Measurements from ENCODE around the gene ADD3.

ADD3 gene

DNA sequence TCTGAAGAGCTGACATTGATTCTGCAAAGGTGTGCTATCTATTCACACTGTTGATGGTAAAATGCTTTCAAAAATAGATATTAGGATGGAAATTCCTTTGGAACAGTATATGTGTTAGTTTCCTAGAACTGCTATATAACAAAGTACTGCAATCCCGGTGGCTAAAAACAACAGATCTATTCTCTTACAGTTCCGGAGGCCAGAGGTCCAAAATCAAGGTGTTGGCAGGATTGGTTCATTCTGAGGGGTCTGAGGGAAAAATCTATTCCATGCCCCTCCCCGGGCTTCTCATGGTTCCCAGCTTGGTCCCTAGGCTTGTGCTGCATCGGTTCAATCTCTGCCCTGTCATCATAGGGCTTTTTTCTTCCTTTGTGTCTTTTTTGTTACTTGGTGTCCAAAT, 79.9 kb downstream of the ADD3 start:
- TF ChIP-seq POLR2A (IDR thresholded peaks at IDR 0.05; ENCODE audit: low read depth, low read length) (no peak), POU2F2 (IDR thresholded peaks at IDR 0.05; ENCODE audit: low read depth, low read length) (no peak), SPI1 (IDR thresholded peaks at IDR 0.05; ENCODE audit: low read depth, low read length) (no peak), POLR2AphosphoS5 (IDR thresholded peaks at IDR 0.05; ENCODE audit: low read depth, low read length) (no peak), TAF1 (IDR thresholded peaks at IDR 0.05; ENCODE audit: low read depth, low read length) (no peak), PAX5 (IDR thresholded peaks at IDR 0.05; ENCODE audit: insufficient read depth, low read length, severe bottlenecking) (no peak)
- FAIRE-seq: no peak
- DNase-seq (ENCODE audit: insufficient read length, low spot score): no peak

GRCh38 chr10:110088367-110089104, 80.8 kb downstream of the ADD3 start:
- FAIRE-seq: no peak
- TF ChIP-seq SPI1 (IDR thresholded peaks at IDR 0.05; ENCODE audit: low read depth, low read length) (no peak), PAX5 (IDR thresholded peaks at IDR 0.05; ENCODE audit: insufficient read depth, low read length, severe bottlenecking) (no peak), TAF1 (IDR thresholded peaks at IDR 0.05; ENCODE audit: low read depth, low read length) (no peak), POU2F2 (IDR thresholded peaks at IDR 0.05; ENCODE audit: low read depth, low read length) (no peak), POLR2A (IDR thresholded peaks at IDR 0.05; ENCODE audit: low read depth, low read length) (no peak), POLR2AphosphoS5 (IDR thresholded peaks at IDR 0.05; ENCODE audit: low read depth, low read length) (no peak)
- no peak for DNase-seq (ENCODE audit: insufficient read length, low spot score)

DNA sequence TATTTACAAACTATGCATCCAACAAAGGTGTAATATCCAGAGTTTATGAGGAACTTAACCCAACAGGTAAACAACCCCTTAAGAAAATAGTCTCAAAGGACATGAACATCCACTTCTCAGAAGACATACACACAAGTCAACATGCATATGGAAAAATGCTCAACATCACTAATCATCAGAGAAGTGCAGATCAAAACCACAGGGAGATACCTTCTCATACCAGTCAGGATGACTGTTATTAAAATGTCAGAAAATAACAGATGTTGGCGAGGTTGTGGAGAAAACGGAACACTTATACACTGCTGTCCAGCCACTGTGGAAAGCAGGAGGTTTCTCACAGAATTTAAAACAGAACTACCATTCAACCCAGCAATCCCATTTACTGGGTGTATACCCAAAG, 84.0 kb downstream of the ADD3 start:
- TF ChIP-seq PAX5 (IDR thresholded peaks at IDR 0.05; ENCODE audit: insufficient read depth, low read length, severe bottlenecking) (no peak), SPI1 (IDR thresholded peaks at IDR 0.05; ENCODE audit: low read depth, low read length) (no peak)
- DNase-seq (ENCODE audit: insufficient read length, low spot score) (no peak), FAIRE-seq (no peak)

DNA sequence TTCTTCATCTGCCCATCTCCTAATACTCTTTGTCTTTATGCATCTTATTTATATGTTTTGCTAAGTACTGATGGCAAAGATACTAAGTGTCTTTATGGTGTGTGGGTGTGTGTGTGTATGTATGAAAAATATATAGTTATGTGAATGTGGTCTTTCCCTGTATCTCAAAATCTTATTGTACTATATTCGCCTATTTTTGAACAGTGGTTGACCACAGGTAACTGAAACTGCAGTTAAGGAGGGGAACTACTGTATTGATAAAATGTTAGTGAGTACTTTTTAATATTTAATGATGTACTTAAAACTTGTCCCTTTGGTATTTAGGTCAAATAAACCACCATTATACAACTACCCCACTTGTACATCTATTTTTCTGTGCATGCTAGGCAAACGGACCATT, 85.9 kb downstream of the ADD3 start:
- DNase-seq (ENCODE audit: insufficient read length, low spot score) (no peak), FAIRE-seq (peak; percentile 20)
- no peak for TF ChIP-seq PAX5 (IDR thresholded peaks at IDR 0.05; ENCODE audit: insufficient read depth, low read length, severe bottlenecking)
- TF ChIP-seq POLR2AphosphoS5 (IDR thresholded peaks at IDR 0.05; ENCODE audit: low read depth, low read length): no peak
- TF ChIP-seq SPI1 (IDR thresholded peaks at IDR 0.05; ENCODE audit: low read depth, low read length): no peak
- no peak for TF ChIP-seq TAF1 (IDR thresholded peaks at IDR 0.05; ENCODE audit: low read depth, low read length)
- TF ChIP-seq POLR2A (IDR thresholded peaks at IDR 0.05; ENCODE audit: low read depth, low read length): no peak
- TF ChIP-seq POU2F2 (IDR thresholded peaks at IDR 0.05; ENCODE audit: low read depth, low read length): no peak

- FAIRE-seq (no peak), DNase-seq (ENCODE audit: insufficient read length, low spot score) (no peak)
- no peak for TF ChIP-seq POLR2AphosphoS5 (IDR thresholded peaks at IDR 0.05; ENCODE audit: low read depth, low read length)
- no peak for TF ChIP-seq PAX5 (IDR thresholded peaks at IDR 0.05; ENCODE audit: insufficient read depth, low read length, severe bottlenecking)
- TF ChIP-seq POU2F2 (IDR thresholded peaks at IDR 0.05; ENCODE audit: low read depth, low read length): no peak
- no peak for TF ChIP-seq TAF1 (IDR thresholded peaks at IDR 0.05; ENCODE audit: low read depth, low read length)
- TF ChIP-seq SPI1 (IDR thresholded peaks at IDR 0.05; ENCODE audit: low read depth, low read length): no peak
- no peak for TF ChIP-seq POLR2A (IDR thresholded peaks at IDR 0.05; ENCODE audit: low read depth, low read length)
Measured at GRCh38 chr10:110094786-110095185, 87.0 kb downstream of the ADD3 start.

- TF ChIP-seq POLR2AphosphoS5 (IDR thresholded peaks at IDR 0.05; ENCODE audit: low read depth, low read length) (no peak), PAX5 (IDR thresholded peaks at IDR 0.05; ENCODE audit: insufficient read depth, low read length, severe bottlenecking) (no peak), POLR2A (IDR thresholded peaks at IDR 0.05; ENCODE audit: low read depth, low read length) (no peak), POU2F2 (IDR thresholded peaks at IDR 0.05; ENCODE audit: low read depth, low read length) (no peak), TAF1 (IDR thresholded peaks at IDR 0.05; ENCODE audit: low read depth, low read length) (no peak), SPI1 (IDR thresholded peaks at IDR 0.05; ENCODE audit: low read depth, low read length) (no peak)
- peak; percentile 38 for FAIRE-seq
- DNase-seq (ENCODE audit: insufficient read length, low spot score): no peak
Measured at GRCh38 chr10:110101464-110102144, 93.8 kb downstream of the ADD3 start.

DNA sequence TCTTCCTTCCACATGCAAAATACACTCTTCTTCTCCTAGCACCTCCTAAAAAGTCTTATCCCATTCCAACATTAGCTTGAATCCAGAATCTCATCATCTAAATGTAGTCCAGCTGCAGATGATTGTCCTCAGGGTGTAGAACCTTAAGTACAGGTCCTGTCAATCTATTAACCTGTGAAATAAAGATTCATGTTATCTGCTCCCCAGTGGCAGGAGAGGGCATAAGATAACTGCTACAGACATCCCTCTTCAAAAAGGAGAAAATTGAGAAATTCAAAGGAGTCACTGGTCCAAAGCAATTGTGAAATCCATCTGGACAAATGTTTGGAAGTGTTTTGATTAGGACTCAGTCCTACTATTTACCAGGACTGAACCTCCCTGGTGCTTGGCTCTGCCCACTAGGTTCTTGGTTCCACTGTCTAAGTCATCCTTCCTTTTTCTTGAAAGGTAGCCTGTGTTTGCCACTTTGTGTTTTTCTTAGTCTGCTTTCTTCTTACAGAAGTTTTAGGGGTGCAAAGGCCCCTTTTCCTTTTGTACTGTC, 96.2 kb downstream of the ADD3 start:
- TF ChIP-seq POLR2A (IDR thresholded peaks at IDR 0.05; ENCODE audit: low read depth, low read length) (no peak), TAF1 (IDR thresholded peaks at IDR 0.05; ENCODE audit: low read depth, low read length) (no peak), POLR2AphosphoS5 (IDR thresholded peaks at IDR 0.05; ENCODE audit: low read depth, low read length) (no peak), POU2F2 (IDR thresholded peaks at IDR 0.05; ENCODE audit: low read depth, low read length) (no peak), PAX5 (IDR thresholded peaks at IDR 0.05; ENCODE audit: insufficient read depth, low read length, severe bottlenecking) (no peak), SPI1 (IDR thresholded peaks at IDR 0.05; ENCODE audit: low read depth, low read length) (no peak)
- DNase-seq (ENCODE audit: insufficient read length, low spot score): no peak
- FAIRE-seq: peak; percentile 13

GRCh38 chr10:110105873-110106272, 98.1 kb downstream of the ADD3 start:
- DNase-seq (ENCODE audit: insufficient read length, low spot score) (no peak), FAIRE-seq (no peak)
- TF ChIP-seq POLR2AphosphoS5 (IDR thresholded peaks at IDR 0.05; ENCODE audit: low read depth, low read length) (no peak), PAX5 (IDR thresholded peaks at IDR 0.05; ENCODE audit: insufficient read depth, low read length, severe bottlenecking) (no peak), TAF1 (IDR thresholded peaks at IDR 0.05; ENCODE audit: low read depth, low read length) (no peak), SPI1 (IDR thresholded peaks at IDR 0.05; ENCODE audit: low read depth, low read length) (no peak), POLR2A (IDR thresholded peaks at IDR 0.05; ENCODE audit: low read depth, low read length) (no peak), POU2F2 (IDR thresholded peaks at IDR 0.05; ENCODE audit: low read depth, low read length) (no peak)

- TF ChIP-seq PAX5 (IDR thresholded peaks at IDR 0.05; ENCODE audit: insufficient read depth, low read length, severe bottlenecking) (no peak), POU2F2 (IDR thresholded peaks at IDR 0.05; ENCODE audit: low read depth, low read length) (no peak), SPI1 (IDR thresholded peaks at IDR 0.05; ENCODE audit: low read depth, low read length) (no peak), POLR2AphosphoS5 (IDR thresholded peaks at IDR 0.05; ENCODE audit: low read depth, low read length) (no peak), POLR2A (IDR thresholded peaks at IDR 0.05; ENCODE audit: low read depth, low read length) (no peak), TAF1 (IDR thresholded peaks at IDR 0.05; ENCODE audit: low read depth, low read length) (no peak)
- FAIRE-seq (peak; percentile 56), DNase-seq (ENCODE audit: insufficient read length, low spot score) (no peak)
Measured at GRCh38 chr10:110107430-110107829, 99.6 kb downstream of the ADD3 start.
